IPS DF 6.9 (cell line): ENCODE results near the gene RNF208.

Experiments
- DNase-seq: peaks from one replicate; pipeline ENCODE4 v3.0.0-alpha.2; 2013; ENCODE audit warnings: low read depth, low spot score
- H3K27ac ChIP-seq: one replicate; pipeline ENCODE4 v1.5.1; 2013; ENCODE audit warnings: low read length, control low read depth
- H3K27me3 ChIP-seq: 2 replicates; pipeline ENCODE4 v1.6.1; 2013; ENCODE audit warnings: mild to moderate bottlenecking, low read length; ENCODE audit not compliant: control insufficient read depth, insufficient read depth
- H3K36me3 ChIP-seq: 2 replicates; pipeline ENCODE4 v1.6.1; 2013; ENCODE audit warnings: low read length; ENCODE audit not compliant: control insufficient read depth, insufficient read depth
- H3K4me1 ChIP-seq: 2 replicates; pipeline ENCODE4 v1.6.1; 2013; ENCODE audit warnings: low read length; ENCODE audit not compliant: control insufficient read depth, insufficient read depth
- H3K4me3 ChIP-seq: 2 replicates; pipeline ENCODE4 v1.5.1; 2013; ENCODE audit warnings: mild to moderate bottlenecking, low read length
- H3K9me3 ChIP-seq: 2 replicates; pipeline ENCODE4 v1.6.1; 2013; ENCODE audit warnings: low read length, inconsistent platforms; ENCODE audit not compliant: control insufficient read depth, insufficient read depth
- WGBS: extraction: QIAGEN DNeasy Blood & Tissue Kit; methylation state at CpG from one replicate; pipeline ENCODE4 v1.1.7; 2013; ENCODE audit warnings: mixed read lengths, missing lambda C conversion rate; ENCODE audit not compliant: insufficient read length, insufficient coverage; 5-methylcytosine and 5-hydroxymethylcytosine counted together

Gene RNF208

DNA sequence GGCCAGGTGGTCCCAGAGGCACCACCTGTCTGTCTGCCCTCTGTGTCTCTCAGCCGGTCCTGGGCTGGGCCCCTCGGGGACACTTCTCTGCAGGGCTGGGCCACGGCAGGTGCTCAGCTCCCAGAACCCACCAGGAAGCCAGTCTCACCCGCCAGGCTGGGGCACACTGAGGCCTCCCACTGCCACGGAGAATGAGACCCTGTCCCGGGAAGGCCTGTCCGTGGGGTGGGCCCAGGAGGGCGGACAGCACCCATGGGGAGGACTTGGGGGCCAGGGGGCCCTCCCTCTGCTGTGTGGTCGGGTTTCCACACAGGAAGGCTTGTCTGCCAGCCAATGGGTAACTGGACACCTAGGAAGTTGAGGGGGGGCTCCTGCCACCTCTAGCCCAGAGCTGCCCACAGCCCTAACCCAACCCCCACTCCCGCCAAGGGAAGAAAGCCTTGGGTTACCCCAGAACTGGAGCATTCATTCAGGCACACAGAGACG lies 14.9 kb upstream of the RNF208 start:
- Histone ChIP-seq H3K27ac (no peak overlapping the region), H3K9me3 (no peaks in the 10 kb centered on the region), H3K27me3 (no peaks in the 10 kb centered on the region), H3K4me3 (no peak overlapping the region), H3K36me3 (no peaks in the 10 kb centered on the region), H3K4me1 (peaks cover 7% of the 10 kb centered on the region)
- no CpG with 5 or more reads among the region's 11 CpGs for WGBS
- no peak for DNase-seq

- Histone ChIP-seq H3K4me1 (peaks cover 7% of the 10 kb centered on the region), H3K27me3 (no peaks in the 10 kb centered on the region), H3K27ac (no peak overlapping the region), H3K4me3 (no peak overlapping the region), H3K9me3 (no peaks in the 10 kb centered on the region), H3K36me3 (no peaks in the 10 kb centered on the region)
- no peak for DNase-seq
- whole genome bisulfite sequencing: no CpG with 5 or more reads among the region's 31 CpGs
Measured at GRCh38 chr9:137236238-137236935, 14.3 kb upstream of the RNF208 start.

- DNase-seq: no peak
- Histone ChIP-seq H3K27me3 (no peaks in the 10 kb centered on the region), H3K4me3 (no peak overlapping the region), H3K36me3 (no peaks in the 10 kb centered on the region), H3K27ac (no peak overlapping the region), H3K4me1 (peaks cover 7% of the 10 kb centered on the region), H3K9me3 (no peaks in the 10 kb centered on the region)
- WGBS: no CpG with 5 or more reads among the region's 35 CpGs
Measured at GRCh38 chr9:137235424-137236237, 13.6 kb upstream of the RNF208 start.

GRCh38 chr9:137234758-137235423 lies 12.9 kb upstream of the RNF208 start:
- Histone ChIP-seq H3K4me3 (no peak overlapping the region), H3K9me3 (no peaks in the 10 kb centered on the region), H3K27ac (no peak overlapping the region), H3K27me3 (no peaks in the 10 kb centered on the region), H3K36me3 (no peaks in the 10 kb centered on the region), H3K4me1 (peaks cover 7% of the 10 kb centered on the region)
- no peak for DNase-seq
- WGBS: no CpG with 5 or more reads among the region's 18 CpGs

GRCh38 chr9:137234055-137234697 lies 12.1 kb upstream of the RNF208 start:
- Histone ChIP-seq H3K4me1 (peaks cover 7% of the 10 kb centered on the region), H3K27me3 (no peaks in the 10 kb centered on the region), H3K9me3 (no peaks in the 10 kb centered on the region), H3K27ac (no peak overlapping the region), H3K4me3 (no peak overlapping the region), H3K36me3 (no peaks in the 10 kb centered on the region)
- no peak for DNase-seq
- no CpG with 5 or more reads among the region's 40 CpGs for WGBS

DNA sequence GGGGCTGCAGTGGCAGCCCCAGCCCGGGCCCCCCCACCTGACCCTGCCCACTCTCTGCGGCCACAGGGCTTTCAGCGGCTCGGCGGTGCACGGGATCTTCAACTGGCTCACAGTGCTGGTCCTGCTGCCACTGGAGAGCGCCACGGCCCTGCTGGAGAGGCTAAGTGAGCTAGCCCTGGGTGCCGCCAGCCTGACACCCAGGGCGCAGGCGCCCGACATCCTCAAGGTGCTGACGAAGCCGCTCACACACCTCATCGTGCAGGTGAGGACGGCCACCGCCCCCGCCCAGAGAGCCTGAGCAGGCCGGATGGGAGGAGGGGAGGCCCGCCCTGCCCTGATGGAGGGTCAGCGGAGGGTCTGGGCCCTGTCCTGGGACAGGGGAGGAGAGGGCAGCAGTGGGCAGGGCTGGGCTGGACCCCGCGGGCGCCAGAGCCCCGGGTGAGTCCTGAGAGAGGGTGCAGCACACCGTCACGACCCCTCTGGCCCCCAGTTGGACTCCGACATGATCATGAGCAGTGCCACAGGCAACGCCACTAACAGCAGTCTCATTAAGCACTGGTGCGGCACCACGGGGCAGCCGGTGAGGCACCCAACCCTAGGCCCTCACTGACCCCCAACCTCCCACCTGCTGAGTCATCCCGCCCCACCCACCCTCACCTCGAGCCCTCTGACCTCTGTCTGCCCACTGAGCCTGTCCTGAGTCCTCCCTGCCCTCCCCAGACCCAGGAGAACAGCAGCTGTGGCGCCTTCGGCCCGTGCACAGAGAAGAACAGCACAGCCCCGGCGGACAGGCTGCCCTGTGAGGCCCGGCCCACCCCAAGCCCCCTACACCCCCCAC lies 11.3 kb upstream of the RNF208 start:
- DNase-seq: no peak
- H3K4me1 ChIP-seq: peaks cover 7% of the 10 kb centered on the region
- no CpG with 5 or more reads among the region's 40 CpGs for WGBS
- no peak overlapping the region for H3K4me3 ChIP-seq
- no peaks in the 10 kb centered on the region for H3K36me3 ChIP-seq
- H3K27ac ChIP-seq: no peak overlapping the region
- no peaks in the 10 kb centered on the region for H3K9me3 ChIP-seq
- H3K27me3 ChIP-seq: no peaks in the 10 kb centered on the region

GRCh38 chr9:137232510-137232909 lies 10.5 kb upstream of the RNF208 start:
- H3K9me3 ChIP-seq: no peaks in the 10 kb centered on the region

DNA sequence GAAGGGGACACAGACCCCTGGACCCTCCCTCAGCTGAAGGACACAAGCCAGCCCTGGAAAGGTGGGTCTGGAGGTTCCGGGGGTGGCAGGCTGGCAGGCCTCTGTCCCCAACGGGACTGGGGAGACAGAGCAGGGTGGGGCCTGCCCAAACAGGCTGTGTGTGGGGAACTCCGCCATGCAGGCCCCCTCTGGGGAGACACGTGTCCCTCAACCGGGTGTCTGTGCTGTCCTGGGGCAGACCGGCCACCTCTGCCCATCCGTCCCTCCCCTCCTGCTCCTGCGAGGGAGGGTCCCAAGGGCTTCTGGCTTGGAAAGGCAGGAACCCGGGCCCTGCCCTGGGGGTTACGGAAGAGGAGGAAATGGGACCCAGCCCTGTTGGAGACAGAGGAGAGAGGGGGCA lies 10.1 kb upstream of the RNF208 start:
- no peaks in the 10 kb centered on the region for H3K36me3 ChIP-seq
- no peak overlapping the region for H3K27ac ChIP-seq
- DNase-seq: no peak
- H3K4me1 ChIP-seq: peaks cover 9% of the 10 kb centered on the region
- no peak overlapping the region for H3K4me3 ChIP-seq
- no peaks in the 10 kb centered on the region for H3K9me3 ChIP-seq
- H3K27me3 ChIP-seq: no peaks in the 10 kb centered on the region
- WGBS: no CpG with 5 or more reads among the region's 10 CpGs

More at GRCh38 chr9:137232510-137232909, 10.5 kb upstream of the RNF208 start:
- Histone ChIP-seq H3K4me1 (peaks cover 9% of the 10 kb centered on the region), H3K4me3 (no peak overlapping the region), H3K27me3 (no peaks in the 10 kb centered on the region), H3K27ac (no peak overlapping the region), H3K36me3 (no peaks in the 10 kb centered on the region)
- no CpG with 5 or more reads among the region's 24 CpGs for WGBS
- DNase-seq: no peak

GRCh38 chr9:137231372-137232039 lies 9.5 kb upstream of the RNF208 start:
- peaks cover 4% of the 10 kb centered on the region for H3K4me1 ChIP-seq
- DNase-seq: no peak
- no peaks in the 10 kb centered on the region for H3K9me3 ChIP-seq
- no peak overlapping the region for H3K4me3 ChIP-seq
- H3K27ac ChIP-seq: no peak overlapping the region
- no CpG with 5 or more reads among the region's 23 CpGs for WGBS
- H3K36me3 ChIP-seq: no peaks in the 10 kb centered on the region
- H3K27me3 ChIP-seq: no peaks in the 10 kb centered on the region
